Right lung (tissue), 10 donors: ENCODE results near the gene F11R. TPM values are rescaled to one million over a fixed set of nuclear protein-coding genes. Genes with fewer than 3 reads are reported as not detected.
"Not testable (repeated sequence)": the region's sequence is repeated elsewhere in the genome, so short reads cannot be mapped to it uniquely, and the experiment has no call there.

ENCODE experiments used
- DNase-seq, 2 donors: peaks; one replicate each; pipeline ENCODE4 v3.0.0-alpha.2; 2013
- long read RNA-seq, 8 donors: transcript quantifications; one replicate each; lab custom pipeline, GENCODE V29; 2026
- polyA plus RNA-seq, 5 donors: library from polyadenylated mRNA; unstranded; fragments of 120-200 nt; gene quantifications; one replicate each; pipeline versions ENCODE4 v1.2.1 to v1.2.3, GENCODE V29; 2013; ENCODE audit warnings: inconsistent platforms in 1 of 5, low replicate concordance in 1 of 5; ENCODE audit not compliant: insufficient read length in 5 of 5, insufficient read depth in 1 of 5

The F11R gene
- polyA plus RNA-seq = 100 to 1,000 TPM in 1 of 5 donors, 10 to 100 TPM in 4; 76.0 to 110 (median 86.2) TPM
- long read RNA-seq, donor 1, partial matches to known transcripts = 21 of 21 reads
- long read RNA-seq, donor 1, other reads (novel, unspliced or antisense) = 0 of 21 reads
- long read RNA-seq, donor 2, partial matches to known transcripts = 7 of 7 reads
- long read RNA-seq, donor 2, other reads (novel, unspliced or antisense) = 0 of 7 reads
- long read RNA-seq, donor 3, partial matches to known transcripts = 6 of 6 reads
- long read RNA-seq, donor 3, other reads (novel, unspliced or antisense) = 0 of 6 reads
- long read RNA-seq, donor 4, partial matches to known transcripts = 7 of 7 reads
- long read RNA-seq, donor 4, other reads (novel, unspliced or antisense) = 0 of 7 reads
- long read RNA-seq, donor 5, partial matches to known transcripts = 20 of 20 reads
- long read RNA-seq, donor 5, other reads (novel, unspliced or antisense) = 0 of 20 reads
- long read RNA-seq, donor 6, partial matches to known transcripts = 7 of 30 reads
- long read RNA-seq, donor 6, other reads (novel, unspliced or antisense) = 23 of 30 reads
- long read RNA-seq, donor 7, partial matches to known transcripts = 0 of 20 reads
- long read RNA-seq, donor 7, other reads (novel, unspliced or antisense) = 20 of 20 reads
- long read RNA-seq, donor 8 = 0 reads

- DNase-seq = peak in 1 of 2 donors; percentile 46
Measured at GRCh38 chr1:161020509-161021164, at the start of gene F11R. TSS of gene F11R (minus strand) at chr1:161021152. CDS start at chr1:161021073, 79 bp downstream.

GRCh38 chr1:161069731-161070270 lies 48.8 kb upstream of the F11R start, which contains the start of gene ARHGAP30:
TSS of gene ARHGAP30 (minus strand) at chr1:161069891. CDS start at chr1:161069624, 267 bp downstream.
- no peak for DNase-seq

- DNase-seq = no peak
Measured at GRCh38 chr1:161069241-161069640, 48.3 kb upstream of the F11R start.

- no peak for DNase-seq
Measured at GRCh38 chr1:161068306-161069234, 47.6 kb upstream of the F11R start.

GRCh38 chr1:161066694-161067093 lies 45.7 kb upstream of the F11R start:
- DNase-seq = no peak

GRCh38 chr1:161065681-161066080 lies 44.7 kb upstream of the F11R start:
- DNase-seq = not testable (repeated sequence)

- DNase-seq = not testable (repeated sequence)
Measured at GRCh38 chr1:161063936-161064335, 43.0 kb upstream of the F11R start.

- DNase-seq = no peak
Measured at GRCh38 chr1:161061419-161061818, 40.5 kb upstream of the F11R start.

GRCh38 chr1:161059293-161059692 lies 38.3 kb upstream of the F11R start:
- DNase-seq = no peak

GRCh38 chr1:161054805-161055204 lies 33.9 kb upstream of the F11R start:
- no peak for DNase-seq

GRCh38 chr1:161054232-161054631 lies 33.3 kb upstream of the F11R start:
- no peak for DNase-seq

GRCh38 chr1:161052899-161053298 lies 31.9 kb upstream of the F11R start:
- no peak for DNase-seq

- DNase-seq = no peak
Measured at GRCh38 chr1:161051219-161051618, 30.3 kb upstream of the F11R start.

- no peak for DNase-seq
Measured at GRCh38 chr1:161048949-161049722, 28.2 kb upstream of the F11R start.

GRCh38 chr1:161047436-161048420 lies 26.8 kb upstream of the F11R start:
- DNase-seq = no peak

GRCh38 chr1:161046605-161047228 lies 25.8 kb upstream of the F11R start:
- DNase-seq = no peak

GRCh38 chr1:161045736-161046604 lies 25.0 kb upstream of the F11R start, which contains the start of gene USF1:
TSS of gene USF1 (minus strand) at chr1:161045977. CDS start at chr1:161043275, 2,702 bp downstream.
- DNase-seq = peak; percentile 98
